MCF 10A (cell line): ENCODE data around the gene ZNF605. TPM values are rescaled to one million over a fixed set of nuclear protein-coding genes. Genes with fewer than 3 reads are reported as not detected.
"Not testable (repeated sequence)": the region's sequence is repeated elsewhere in the genome, so short reads cannot be mapped to it uniquely, and the experiment has no call there.

Source experiments
- BruUV-seq: library from RNA; stranded (reverse); fragments of 400-500 nt; replicated peaks from 2 replicates; lab custom pipeline; 2021; lab: Mats Ljungman, UMichigan
- CTCF ChIA-PET: fragments of 300-600 bp; sonication (Branson Sonifier 250); formaldehyde crosslinking; extraction: SDS; loops from one replicate; lab custom pipeline; 2021; ENCODE audit warnings: antibody characterized with exemption, inconsistent platforms; lab: Yijun Ruan, JAX
- POLR2A ChIA-PET: fragments of 300-600, 350-650 bp; sonication (Branson Sonifier 250); formaldehyde crosslinking; extraction: SDS; loops from one replicate; lab custom pipeline; 2020; ENCODE audit warnings: antibody characterized with exemption, inconsistent platforms; lab: Yijun Ruan, JAX
- DNase-seq: peaks from one replicate; pipeline ENCODE4 v3.0.0-alpha.2; 2018; ENCODE audit not compliant: unreplicated experiment
- H3K27ac Mint-ChIP-seq: one replicate; pipeline ENCODE4 v1.8.0; 2022; ENCODE audit warnings: mild to moderate bottlenecking, low read depth, mixed read lengths; ENCODE audit not compliant: unreplicated experiment
- H3K27me3 Mint-ChIP-seq: one replicate; pipeline ENCODE4 v1.8.0; 2022; ENCODE audit warnings: mixed read lengths; ENCODE audit not compliant: insufficient read depth, unreplicated experiment
- H3K36me3 Mint-ChIP-seq: one replicate; pipeline ENCODE4 v1.8.0; 2022; ENCODE audit warnings: mild to moderate bottlenecking, moderate library complexity, mixed read lengths; ENCODE audit not compliant: insufficient read depth, unreplicated experiment
- H3K4me1 Mint-ChIP-seq: one replicate; pipeline ENCODE4 v1.8.0; 2022; ENCODE audit warnings: mixed read lengths; ENCODE audit not compliant: insufficient read depth, unreplicated experiment
- H3K4me3 Mint-ChIP-seq: one replicate; pipeline ENCODE4 v1.8.0; 2022; ENCODE audit warnings: mild to moderate bottlenecking, moderate library complexity, mixed read lengths; ENCODE audit not compliant: unreplicated experiment
- H3K9me3 Mint-ChIP-seq: one replicate; pipeline ENCODE4 v1.8.0; 2022; ENCODE audit warnings: mixed read lengths; ENCODE audit not compliant: unreplicated experiment
- intact Hi-C: fragments of 100-400 bp; cut with micrococcal nuclease; formaldehyde crosslinking; loops from 2 replicates; pipeline ENCODE4 v1.14.1; 2022
- total RNA-seq: library from RNA; stranded (reverse); gene quantifications from 2 replicates; pipeline ENCODE4 v1.2.3, GENCODE V29; 2022
- TF ChIP-seq, protein P1 (sequence below): fragments of 200-600 bp; IDR thresholded peaks from one replicate; pipeline ENCODE4 v1.8.0; 2022; ENCODE audit warnings: antibody characterized with exemption, mild to moderate bottlenecking; ENCODE audit not compliant: unreplicated experiment

The ZNF605 gene
- total RNA-seq, 1 experiment from 2014 or later, result 12.0 TPM

DNA sequence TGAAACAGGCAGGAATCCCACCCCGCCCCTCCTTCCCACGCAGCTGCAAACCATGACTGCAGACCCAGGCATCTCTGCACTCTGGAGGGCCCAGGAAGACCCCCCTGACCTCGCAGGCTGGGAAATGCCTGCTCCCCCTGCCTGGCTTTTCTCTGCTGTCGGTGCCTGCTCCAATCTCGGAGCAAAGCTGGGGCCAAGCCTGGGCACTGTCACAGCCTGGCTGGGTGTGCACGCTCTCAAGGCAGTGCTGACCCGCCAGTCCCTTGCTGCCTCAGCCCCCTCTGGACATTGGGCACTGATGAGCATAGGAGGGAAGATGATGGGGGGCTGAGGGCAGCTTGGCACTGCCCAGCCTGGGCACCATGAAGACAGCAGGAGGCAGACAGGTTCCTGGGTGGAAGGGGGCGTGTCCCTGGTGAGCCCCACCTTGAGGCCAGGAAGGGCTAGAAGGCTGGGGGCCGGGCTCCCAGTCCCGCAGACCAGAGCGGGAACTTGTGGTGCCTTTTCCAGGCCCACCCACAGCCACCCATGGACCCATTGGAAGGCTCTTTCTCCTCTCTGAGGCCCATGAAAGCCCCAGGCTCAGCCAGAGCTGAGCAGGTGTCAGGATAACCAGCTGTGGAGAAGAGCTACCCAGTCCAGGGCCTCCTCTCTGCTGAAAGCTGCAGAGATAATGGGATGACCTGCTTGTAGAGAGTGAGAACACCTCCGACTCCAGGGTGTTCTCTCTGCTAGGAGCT lies 10.7 kb upstream of the ZNF605 start:
- no peak overlapping the region for H3K4me3 Mint-ChIP-seq
- ChIA-PET CTCF (no interaction called here), POLR2A (interaction anchor here (1.0 kb wide), 1 partner anchor 19 kb away, joined by 3 read pairs; the partner anchor contains the start of gene ZNF26)
- H3K27ac Mint-ChIP-seq, result no peak overlapping the region
- no peaks in the 10 kb centered on the region for H3K27me3 Mint-ChIP-seq
- H3K36me3 Mint-ChIP-seq, result peaks cover 11% of the 10 kb centered on the region
- BruUV-seq, result no TSS peak
- H3K4me1 Mint-ChIP-seq, result no peaks in the 10 kb centered on the region
- TF ChIP-seq, protein P1, sequence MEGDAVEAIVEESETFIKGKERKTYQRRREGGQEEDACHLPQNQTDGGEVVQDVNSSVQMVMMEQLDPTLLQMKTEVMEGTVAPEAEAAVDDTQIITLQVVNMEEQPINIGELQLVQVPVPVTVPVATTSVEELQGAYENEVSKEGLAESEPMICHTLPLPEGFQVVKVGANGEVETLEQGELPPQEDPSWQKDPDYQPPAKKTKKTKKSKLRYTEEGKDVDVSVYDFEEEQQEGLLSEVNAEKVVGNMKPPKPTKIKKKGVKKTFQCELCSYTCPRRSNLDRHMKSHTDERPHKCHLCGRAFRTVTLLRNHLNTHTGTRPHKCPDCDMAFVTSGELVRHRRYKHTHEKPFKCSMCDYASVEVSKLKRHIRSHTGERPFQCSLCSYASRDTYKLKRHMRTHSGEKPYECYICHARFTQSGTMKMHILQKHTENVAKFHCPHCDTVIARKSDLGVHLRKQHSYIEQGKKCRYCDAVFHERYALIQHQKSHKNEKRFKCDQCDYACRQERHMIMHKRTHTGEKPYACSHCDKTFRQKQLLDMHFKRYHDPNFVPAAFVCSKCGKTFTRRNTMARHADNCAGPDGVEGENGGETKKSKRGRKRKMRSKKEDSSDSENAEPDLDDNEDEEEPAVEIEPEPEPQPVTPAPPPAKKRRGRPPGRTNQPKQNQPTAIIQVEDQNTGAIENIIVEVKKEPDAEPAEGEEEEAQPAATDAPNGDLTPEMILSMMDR, result no peak
- H3K9me3 Mint-ChIP-seq, result peaks cover 11% of the 10 kb centered on the region
- DNase-seq, result no peak
- intact Hi-C loops, result no loop called here

DNA sequence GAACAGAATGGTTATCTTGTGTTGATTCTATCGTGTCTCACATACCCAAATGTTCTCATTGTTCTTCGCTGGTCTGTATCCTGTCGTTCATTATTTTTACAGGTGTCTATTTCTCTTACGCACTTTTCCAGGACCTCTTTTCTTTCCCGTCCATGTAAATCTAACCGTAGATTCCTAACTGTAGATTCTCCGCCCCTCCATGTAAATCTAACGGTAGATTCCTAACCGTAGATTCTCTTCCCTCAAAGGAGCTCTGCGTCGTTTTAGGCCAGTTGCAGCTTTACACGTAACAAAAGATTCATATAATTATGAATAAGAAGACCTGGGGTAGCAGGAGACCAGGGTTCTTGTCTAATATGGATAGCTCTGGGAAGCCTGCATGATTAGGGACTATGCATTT lies 9.7 kb upstream of the ZNF605 start:
- POLR2A ChIA-PET, result no interaction called here
- DNase-seq, result no peak
- no peak overlapping the region for H3K4me3 Mint-ChIP-seq
- no peaks in the 10 kb centered on the region for H3K4me1 Mint-ChIP-seq
- intact Hi-C loops, result no loop called here
- H3K36me3 Mint-ChIP-seq, result peaks cover 18% of the 10 kb centered on the region
- H3K27ac Mint-ChIP-seq, result no peak overlapping the region
- TF ChIP-seq, protein P1, result no peak
- H3K27me3 Mint-ChIP-seq, result no peaks in the 10 kb centered on the region
- no TSS peak for BruUV-seq
- CTCF ChIA-PET, result no interaction called here
- H3K9me3 Mint-ChIP-seq, result peaks cover 11% of the 10 kb centered on the region

DNA sequence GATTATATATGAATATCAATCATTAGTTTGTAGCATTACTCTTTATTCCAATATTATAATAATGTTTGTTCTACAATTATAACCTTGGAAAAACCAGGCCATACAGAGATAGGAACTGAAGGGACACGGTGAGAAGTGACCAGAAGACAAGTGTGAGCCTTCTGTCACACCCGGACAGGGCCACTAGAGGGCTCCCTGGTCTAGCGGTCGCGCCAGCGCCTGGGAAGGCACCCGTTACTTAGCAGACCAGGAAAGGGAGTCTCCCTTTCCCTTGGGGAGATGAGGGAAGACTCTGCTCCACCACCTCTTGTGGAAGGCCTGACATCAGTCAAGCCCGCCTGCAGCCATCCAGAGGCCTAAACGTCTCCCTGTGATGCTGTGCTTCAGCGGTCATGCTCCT lies 7.8 kb upstream of the ZNF605 start:
- POLR2A ChIA-PET, result interaction anchor here (0.8 kb wide), 1 partner anchor 19 kb away, joined by 5 read pairs; no protein-coding TSS in a partner anchor
- H3K4me3 Mint-ChIP-seq, H3K27me3 Mint-ChIP-seq, BruUV-seq, H3K27ac Mint-ChIP-seq, DNase-seq, intact Hi-C loops, CTCF ChIA-PET, H3K4me1 Mint-ChIP-seq: not testable (repeated sequence)
- peaks cover 21% of the 10 kb centered on the region for H3K36me3 Mint-ChIP-seq
- peaks cover 11% of the 10 kb centered on the region for H3K9me3 Mint-ChIP-seq

GRCh38 chr12:132961790-132962189 lies 5.7 kb upstream of the ZNF605 start:
- BruUV-seq, H3K27me3 Mint-ChIP-seq, DNase-seq, H3K4me3 Mint-ChIP-seq, intact Hi-C loops, H3K4me1 Mint-ChIP-seq, POLR2A ChIA-PET, H3K27ac Mint-ChIP-seq, CTCF ChIA-PET: not testable (repeated sequence)
- Mint-ChIP-seq H3K36me3 (peaks cover 21% of the 10 kb centered on the region), H3K9me3 (peaks cover 11% of the 10 kb centered on the region)
